ENCODE measurements around the gene IL16.
"Not testable (repeated sequence)": the region's sequence is repeated elsewhere in the genome, so short reads cannot be mapped to it uniquely, and the experiment has no call there.

The IL16 gene

DNA sequence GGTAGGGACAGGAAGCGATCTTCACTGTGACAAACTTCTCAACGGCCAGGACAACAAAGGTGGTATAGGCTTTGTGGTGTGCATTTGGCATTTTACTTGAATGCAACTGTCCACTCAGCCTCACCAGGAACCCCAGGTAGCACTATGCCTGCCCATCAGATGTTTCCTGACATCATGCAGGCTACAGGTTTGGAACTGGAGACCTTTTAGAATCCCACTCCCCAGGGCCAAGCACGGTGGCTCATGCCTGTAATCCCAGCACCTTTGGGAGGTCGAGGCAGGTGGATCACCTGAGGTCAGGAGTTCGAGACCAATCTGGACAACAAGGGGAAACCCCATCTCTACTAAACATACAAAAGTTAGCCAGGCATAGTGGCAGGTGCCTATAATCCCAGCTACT is 117.7 kb downstream of the IL16 start:
- DNase-seq (ENCODE audit: low spot score), result no peak

DNA sequence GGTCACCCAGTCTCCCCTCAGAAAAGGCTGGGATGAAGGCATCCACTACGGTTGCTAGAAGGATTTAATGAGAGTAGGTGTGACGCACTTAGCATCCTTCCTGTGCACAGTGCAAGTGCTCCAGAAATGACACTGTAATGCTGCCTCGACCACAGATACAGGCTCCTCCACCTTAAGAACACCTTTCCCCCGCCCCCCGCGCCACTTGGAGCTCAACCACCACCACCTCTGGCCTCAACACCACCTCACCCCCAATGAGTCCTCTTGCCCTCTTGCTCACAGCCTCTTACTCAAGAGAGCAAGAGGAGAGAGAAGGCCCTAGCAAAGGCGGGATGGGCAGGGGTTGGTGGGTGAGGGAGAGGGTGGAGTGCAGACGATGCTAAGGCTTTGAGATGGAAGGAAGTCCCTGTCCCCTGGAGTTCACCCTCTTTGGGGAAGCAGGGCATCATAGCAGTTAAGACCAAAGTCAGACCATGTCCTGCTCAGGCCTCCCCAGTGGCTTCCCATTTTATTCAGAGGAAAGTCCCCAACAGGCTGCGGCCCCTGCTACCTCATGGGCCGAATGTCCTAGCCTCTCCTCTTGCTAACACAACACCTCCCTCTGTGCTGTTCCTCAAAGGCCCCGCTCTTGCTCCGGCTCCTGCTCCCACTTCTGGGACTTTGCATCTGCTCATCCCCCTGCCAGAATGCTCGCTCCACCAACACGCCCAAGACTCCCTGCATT is 118.9 kb downstream of the IL16 start:
- DNase-seq (ENCODE audit: low spot score), result no peak

DNA sequence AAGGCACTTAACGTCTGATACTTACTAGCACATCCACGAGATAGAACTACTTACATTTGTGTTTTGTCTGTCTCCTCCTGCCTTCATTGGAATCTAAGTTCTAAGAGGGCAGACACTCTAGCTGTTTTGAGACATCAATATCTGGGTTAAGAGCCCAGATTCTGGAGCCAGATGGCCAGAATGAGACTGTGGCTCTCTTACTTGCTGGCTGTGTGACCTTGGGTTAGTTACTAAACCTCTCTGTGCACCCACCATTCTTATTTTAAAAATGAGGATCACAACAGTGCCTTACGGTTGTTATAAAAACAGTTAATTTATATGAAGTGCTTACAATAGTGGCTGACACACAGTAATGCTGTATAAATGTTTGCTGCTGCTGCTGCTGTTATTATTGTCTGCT is 119.6 kb downstream of the IL16 start:
- no peak for DNase-seq (ENCODE audit: low spot score)

DNA sequence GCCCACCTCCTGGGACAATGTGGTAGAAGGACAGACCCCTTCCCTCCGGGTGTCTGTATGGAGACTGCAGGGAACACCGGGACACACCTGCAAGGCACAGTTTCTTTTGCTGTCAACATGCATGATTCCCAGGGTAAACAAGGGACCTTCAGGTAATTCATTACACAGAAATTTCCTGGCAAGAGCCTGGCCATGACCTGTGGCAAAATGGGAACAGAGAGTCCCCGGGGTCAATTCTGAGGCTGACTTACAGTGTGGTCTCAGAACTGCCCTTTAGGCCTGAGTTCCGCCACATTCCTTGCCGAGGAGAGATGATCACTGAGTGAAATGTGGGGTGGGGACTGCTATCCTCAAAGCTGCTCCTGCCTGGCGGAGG is 121.0 kb downstream of the IL16 start:
- no peak for DNase-seq (ENCODE audit: low spot score)

DNA sequence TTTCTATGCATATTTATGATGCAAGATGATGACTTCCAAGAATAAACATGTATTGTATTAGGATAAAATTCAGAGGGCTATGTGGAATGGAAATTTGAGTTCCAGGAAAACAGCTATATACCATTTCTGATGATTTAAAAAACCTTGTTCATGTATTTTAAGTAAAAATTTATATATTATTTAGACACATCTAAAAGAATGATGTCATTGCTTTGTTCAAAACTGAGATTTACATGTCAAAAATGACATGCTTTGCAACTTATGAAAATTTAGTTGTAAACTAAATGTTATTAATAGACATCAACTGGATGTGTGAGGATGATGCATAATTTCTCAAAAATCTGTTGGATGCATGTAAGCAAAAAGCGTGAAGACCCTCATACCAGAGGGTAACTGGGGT is 125.0 kb downstream of the IL16 start:
- DNase-seq (ENCODE audit: low spot score), result no peak

DNA sequence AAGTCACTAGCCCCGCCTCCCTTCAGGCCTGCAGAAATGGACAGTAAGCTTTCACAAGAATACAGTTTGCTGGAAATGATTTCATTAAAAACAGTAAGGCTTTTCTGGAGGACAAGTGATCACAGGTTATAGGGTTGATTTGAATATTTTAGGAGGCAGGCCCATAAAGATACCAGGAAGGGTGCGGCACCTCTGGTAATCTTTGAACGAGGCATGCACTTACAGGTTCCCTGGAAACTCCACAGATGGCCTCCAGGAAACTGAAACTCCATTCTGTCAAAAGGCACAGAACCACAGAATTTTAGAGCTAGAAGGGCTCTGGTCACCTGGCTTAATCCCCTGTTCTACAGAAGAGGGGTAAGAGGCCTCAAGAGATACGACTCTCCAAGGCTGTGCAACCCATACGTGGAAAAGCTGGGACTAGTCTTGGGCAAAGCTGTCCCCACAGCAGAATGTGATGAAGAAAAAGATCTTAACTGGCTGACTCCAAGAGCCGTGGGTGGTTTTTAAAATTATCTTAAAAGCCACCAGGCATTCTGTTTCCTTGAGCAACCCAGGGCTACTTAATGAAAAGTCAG is 126.1 kb downstream of the IL16 start:
- DNase-seq (ENCODE audit: low spot score), result no peak

DNA sequence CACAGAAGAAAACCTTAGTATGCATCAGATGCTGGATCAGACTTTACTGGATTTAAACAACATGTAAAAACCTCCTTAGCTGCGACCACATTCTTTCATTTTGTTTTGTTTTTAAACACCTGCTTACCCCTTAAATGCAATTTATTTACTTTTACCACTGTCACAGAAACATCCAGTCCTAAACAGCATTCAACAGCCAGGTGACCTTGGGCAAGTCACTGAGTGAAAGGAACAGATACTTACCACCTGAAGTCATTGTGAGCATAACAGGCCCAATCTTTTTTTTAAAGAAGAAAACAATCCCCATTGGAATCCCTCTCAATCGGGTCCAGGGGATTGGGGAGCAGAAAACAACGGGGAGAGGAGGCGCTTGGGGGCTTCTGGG is 126.9 kb downstream of the IL16 start:
- DNase-seq (ENCODE audit: low spot score), result no peak

DNA sequence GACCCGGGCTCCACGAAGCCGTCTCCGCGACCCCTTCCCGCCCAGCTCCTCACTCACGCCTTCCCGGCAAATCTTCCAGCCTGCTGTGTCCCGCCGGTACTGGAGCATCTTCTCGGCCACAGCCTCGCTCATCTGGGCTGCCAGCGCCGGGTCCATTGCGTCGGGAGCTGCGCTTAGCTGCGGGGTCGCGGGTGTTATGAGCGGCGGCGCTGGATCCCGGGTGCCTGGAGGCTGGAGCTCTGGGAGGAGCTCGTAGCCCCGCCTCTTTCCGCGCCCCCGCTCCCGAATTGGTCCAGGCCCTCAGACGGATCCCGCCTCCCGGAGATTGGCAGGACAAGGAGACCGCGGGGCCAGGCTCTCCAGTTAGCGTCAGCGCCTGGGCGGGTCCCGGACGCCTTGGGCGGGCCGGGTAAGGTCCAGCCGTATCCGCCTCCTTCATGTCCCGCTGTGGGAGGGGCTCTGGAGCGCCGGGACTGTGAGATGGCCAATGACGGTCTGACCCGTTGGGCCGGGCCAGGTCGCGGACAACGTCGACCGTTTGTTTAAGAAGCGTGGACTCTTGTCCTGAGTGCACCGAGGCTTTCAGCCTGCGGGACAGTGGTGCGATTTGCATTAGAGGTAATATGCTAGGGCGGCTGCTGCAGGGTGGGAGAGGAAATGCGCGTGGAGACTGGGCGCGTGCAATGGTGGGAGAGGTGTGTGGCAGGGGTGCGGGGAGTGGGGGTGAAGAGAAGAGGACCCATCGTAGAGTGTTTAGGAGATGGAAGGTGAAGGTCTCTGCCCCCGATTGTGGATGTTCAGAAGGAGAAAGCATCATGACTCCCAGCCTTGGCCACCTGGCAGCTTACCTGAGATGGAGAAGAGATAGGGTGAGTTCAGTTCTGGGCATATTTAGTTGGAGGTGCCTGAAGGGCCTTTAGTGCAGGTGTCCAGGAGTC is 127.5 kb downstream of the IL16 start, which contains the start of gene STARD5:
Gene STARD5, minus strand, starts transcription at position 198 of the 938 bp plus-strand sequence. Its CDS starts 42 bp downstream, at position 156.
- peak; percentile 98 for DNase-seq (ENCODE audit: low spot score)

DNA sequence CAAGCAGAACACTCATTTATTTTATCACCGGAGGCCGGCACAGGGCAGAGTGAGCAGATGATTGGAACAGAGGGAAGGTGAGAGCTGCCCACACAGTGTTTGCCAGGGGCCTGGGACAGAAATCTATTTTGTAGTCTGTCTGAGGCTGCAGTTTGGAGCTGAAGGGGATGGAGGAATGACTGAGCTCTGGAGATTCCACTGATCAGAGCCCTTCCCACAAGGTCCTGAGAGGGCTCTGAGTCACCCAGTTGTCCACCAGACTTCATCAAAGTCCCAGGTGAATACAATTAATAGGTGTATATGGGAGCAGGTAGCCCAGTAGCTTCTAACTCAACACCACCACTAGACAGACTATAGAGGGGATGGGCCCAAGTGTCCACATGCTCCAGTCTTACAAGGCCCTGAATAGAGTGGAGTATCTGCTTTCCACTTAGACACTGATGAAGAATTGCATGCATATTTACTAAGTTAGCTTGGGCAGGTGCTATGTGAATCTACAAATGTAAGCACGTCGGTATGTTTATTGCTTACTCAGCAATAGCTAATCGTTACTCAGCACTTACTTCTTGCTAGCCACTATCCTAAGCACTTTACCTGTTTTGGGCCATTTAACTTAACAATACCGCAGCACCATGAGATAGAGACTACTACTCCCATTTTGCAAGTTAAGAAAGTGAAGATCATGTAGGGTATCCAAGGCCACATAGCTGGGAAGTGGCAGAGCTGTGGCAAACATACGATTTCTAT is 130.0 kb downstream of the IL16 start:
- DNase-seq (ENCODE audit: low spot score), result no peak

DNA sequence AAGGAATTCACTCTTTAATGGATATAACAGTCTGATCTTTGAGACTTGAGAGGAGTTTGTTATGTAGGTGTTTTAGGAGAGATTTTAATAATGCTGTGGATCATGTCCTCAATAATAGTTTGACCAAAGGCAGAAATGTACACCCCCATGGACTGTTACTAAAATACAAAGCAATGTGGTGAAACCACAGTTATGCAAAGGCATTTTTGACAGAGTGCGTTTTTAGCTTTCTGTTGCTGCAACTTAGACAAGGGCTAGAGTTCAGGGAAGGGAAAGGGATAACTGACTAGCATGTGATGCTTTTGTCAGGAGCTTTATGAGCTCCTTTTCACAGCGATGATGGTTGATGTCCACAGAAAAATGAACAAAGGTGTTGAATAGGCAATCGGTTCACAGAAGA is 130.8 kb downstream of the IL16 start:
- no peak for DNase-seq (ENCODE audit: low spot score)

DNA sequence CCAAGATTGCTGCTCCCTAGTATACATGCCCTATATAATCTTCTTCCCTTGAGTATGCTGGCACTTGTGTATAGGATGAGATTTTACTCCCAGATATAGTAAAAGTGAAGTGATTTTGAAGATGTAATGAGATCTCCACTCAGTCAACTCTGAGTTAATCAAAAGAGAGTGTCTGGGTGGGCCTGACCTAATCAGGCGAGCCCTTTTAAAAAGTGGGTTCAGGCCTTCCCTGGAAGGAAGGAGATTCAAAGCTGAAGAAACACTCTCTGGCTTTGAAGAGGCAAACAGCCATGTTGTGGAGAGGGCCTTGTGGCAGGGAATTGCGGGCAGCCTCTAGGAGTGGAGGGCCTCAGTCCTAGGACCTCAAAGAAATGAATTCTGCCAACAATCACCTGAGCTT is 132.8 kb downstream of the IL16 start:
- no peak for DNase-seq (ENCODE audit: low spot score)

DNA sequence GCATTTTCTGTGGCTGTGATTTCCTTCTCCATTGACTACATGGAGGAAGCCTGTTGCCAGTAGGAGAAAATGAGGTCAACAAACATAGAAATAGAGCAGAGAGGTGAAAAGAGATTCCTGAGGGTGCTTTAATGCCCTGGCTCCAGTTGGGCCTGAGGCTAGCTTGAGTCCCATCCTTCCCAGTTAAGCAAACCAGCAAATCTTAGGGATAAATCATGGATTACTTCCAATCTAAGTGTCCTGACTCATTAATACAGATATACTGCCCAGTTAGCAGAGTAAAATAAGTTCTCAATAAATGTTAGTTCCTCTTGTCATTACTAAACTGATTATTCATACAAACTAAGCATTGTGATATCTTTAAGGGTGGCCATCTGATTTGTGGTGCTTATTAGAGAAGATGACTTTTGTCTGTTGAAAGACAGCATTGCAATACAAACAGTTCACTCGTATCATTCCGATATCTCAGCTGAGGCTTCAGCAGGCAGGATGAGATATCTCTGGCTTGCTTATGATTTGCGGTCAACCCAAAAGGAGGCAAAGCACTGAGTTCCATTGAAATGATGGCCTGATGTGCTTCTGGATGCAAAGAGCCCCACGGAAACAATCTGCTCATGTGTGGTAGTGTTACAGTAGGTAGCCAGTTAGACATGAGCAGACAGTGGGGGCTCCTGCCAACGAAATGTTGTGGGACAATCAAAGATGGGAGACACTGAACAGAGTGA is 133.8 kb downstream of the IL16 start:
- no peak for DNase-seq (ENCODE audit: low spot score)

DNA sequence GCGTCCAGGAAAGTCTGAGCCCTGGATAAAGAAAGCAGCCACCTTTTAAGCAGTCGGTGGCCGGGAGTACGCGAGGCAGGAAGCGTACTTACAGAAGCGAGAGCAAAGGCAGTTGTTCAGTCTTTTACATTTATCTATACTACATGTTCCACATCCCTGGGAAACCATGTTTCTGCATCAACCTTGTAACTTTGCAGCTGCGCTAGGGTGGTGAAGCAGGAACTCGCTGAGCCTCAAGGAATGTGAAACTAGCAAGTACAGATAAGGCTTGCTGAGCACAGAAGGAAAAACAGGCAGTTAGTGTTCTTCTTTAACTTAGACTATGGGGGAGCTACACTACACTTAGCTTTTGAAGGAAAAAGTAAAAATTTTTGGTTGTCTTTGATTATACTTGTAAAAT is 134.5 kb downstream of the IL16 start:
- DNase-seq (ENCODE audit: low spot score), result not testable (repeated sequence)

DNA sequence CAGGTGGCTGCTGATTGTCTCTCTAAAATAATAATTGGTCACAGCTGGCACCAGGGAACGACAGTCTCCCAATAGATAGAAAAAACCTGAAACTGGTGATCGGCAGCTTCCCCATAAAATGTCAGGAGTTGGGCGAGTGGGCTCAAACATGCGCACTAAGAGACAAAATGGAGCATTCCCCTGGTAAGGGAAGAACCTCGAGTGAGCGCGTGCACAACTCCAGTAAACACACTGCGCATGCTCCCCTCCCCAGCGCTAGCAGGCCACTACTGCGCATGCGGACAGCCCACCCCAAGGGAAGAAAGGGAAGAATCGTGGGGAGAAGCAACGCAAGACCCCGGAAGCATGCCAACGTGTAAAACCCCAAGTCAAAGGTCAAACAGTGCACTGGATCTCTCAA is 134.9 kb downstream of the IL16 start:
- DNase-seq (ENCODE audit: low spot score), result no peak

DNA sequence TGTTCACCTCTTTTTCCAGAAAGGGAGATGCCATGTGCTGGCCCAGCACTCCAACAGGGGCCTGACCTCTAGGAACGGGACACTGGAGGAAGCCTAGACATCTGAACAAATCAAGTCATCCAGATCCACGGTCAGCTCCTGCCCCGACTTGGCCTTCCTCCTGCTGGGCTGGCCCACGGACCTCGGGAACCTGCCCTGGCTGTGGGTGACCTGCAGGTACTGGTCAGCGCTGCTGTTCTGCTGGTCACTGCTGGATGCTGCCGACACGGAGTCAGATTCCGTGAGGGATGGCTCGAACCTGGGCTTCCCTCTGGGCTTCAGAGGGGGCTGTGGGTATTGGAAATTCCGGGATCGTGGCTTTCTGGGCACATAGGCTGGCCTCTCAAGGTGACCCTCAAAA is 135.6 kb downstream of the IL16 start:
- DNase-seq (ENCODE audit: low spot score), result no peak

DNA sequence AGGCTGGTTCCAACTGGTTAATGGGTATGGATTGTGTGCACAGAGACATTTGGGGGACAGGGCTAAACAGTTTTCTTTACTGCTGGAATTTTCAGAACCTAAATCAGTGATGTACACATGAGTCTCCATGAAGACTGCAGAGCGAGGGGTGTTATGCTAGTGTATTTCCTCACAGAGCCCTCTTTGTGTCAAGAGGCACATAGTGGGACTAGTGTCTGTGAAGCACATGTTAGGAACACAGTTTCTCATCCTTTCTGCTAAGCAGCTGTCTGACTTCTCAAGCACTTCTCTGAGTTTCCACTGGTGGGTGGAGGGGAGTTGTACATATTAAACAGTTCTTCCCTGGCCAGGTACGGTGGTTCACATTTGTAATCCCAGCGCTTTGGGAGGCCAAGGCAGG is 136.7 kb downstream of the IL16 start:
- no peak for DNase-seq (ENCODE audit: low spot score)

DNA sequence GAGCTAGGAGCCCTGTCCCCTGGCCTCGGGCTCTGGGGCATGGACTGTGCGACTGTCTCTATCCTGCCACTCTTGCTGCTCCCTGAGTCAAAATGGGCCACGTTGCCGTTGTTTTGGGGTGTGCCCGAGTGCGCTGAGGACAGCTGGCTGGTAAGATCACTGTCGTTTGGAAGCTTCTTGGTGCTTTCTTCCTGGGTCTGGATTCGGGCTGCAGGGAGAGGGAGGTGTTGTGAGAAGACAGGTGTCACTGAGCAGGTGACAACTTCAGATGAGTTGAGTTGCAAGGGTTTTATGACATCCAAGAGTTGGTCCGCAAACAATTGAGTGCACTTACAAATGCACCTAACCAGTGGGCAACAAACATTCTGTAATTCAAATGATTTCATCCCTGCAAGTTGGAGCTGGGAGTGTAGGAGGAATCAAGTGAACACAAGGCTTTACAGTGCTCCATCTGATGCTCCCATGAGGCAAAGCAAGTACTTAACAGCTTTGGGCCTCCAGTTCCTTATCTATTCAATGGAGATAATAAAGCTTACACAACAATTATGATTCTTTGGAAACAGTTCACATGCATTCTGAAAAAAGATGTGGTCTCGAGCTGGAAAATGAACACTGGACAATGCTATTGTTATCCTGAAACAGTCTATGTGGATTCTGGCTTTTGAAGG is 138.2 kb downstream of the IL16 start:
- no peak for DNase-seq (ENCODE audit: low spot score)

DNA sequence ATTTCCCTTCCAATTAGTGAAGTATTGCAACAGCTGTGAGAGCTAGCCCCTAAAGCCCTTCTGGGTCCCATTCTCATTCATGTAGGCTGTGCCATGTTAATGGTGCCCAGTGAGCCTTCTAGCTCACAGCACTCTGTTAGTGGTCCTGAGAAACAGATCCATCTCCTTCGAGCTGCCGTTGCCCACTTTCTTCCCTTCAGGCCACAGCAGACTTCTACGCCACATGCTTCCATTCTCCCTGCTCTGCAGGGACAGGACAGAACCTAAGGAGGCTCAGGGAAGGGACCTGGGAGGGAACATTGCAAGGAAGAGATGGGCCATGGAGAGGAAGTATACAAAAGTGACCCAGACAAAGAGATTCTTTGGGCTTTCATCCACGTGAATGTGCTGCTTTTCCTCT is 139.0 kb downstream of the IL16 start:
- DNase-seq (ENCODE audit: low spot score), result no peak

DNA sequence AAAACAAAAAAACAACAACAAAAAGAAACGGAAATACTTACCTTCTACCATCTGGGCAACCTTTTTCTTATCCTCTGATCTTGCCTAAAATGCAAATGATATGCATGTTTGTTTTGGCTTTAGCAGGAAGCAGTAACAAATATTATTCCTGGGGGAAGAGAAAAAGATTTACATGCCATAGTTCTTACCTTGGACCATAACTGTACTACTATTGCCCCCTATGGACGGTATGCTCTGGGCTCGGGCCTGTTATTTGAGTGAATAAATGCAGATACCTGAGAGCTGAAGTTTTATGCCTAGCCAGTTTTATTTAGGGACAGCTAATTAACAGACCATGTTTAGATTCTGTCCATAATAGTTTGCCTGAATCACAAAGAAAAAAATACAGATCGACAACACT is 139.9 kb downstream of the IL16 start:
- no peak for DNase-seq (ENCODE audit: low spot score)

DNA sequence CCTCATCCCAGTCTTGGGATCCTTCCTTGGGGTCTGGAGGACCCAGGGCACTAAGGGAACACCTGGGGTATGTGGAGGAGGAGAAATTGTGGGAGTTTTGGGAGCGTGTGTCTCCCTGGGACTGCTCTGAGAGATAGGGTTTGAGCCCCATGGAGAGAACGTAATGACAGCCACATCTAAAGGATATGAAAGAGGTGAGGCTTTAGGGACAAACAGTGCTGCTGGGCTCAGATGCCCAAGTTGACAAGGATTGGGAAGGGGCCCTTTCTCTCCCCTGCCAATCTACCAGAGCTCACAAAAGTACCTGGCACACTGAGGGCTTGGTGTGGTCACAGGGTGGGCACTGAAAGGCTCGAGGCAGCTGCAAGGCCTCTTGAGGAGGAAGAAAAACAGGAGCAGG is 140.6 kb downstream of the IL16 start:
- no peak for DNase-seq (ENCODE audit: low spot score)

DNA sequence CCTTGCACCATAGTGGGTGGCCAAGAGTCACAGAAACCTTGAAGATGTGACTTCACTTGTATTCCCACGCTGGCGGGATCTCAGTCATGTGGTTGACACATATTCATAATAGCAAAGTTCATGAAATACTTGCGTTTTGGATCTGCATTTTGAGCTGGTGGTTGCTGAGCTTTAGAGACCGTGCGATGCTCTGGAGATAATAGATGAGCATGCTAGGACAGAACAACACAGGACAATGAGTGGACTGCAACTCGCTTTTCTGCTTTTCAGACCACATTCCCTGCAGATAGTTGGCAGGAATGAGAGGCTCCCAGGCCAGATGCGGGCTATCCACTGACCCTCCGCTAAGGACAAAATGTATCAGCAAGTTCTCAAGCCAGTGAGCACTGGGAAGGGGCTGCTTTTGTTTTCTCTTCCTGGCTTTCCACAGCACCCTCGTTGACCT is 141.1 kb downstream of the IL16 start:
- no peak for DNase-seq (ENCODE audit: low spot score)
